C4-2B (cell line): ENCODE measurements around the gene HS2ST1.

ENCODE experiments used
- H3K27ac ChIP-seq: fragments of 450-650 bp; 2 replicates; pipeline ENCODE4 v1.5.1; 2017
- CTCF ChIP-seq: fragments of 450-650 bp; conservative IDR thresholded peaks from 2 replicates; pipeline ENCODE4 v1.5.1; 2017; ENCODE audit warnings: mild to moderate bottlenecking
- ZFX ChIP-seq: fragments of 450-650 bp; IDR thresholded peaks from 2 replicates; pipeline ENCODE4 v1.6.1; 2017

The HS2ST1 gene

GRCh38 chr1:86928819-86929218 lies 14.4 kb downstream of the HS2ST1 start:
- H3K27ac ChIP-seq: no peak overlapping the region
- TF ChIP-seq CTCF (no peak), ZFX (no peak)

GRCh38 chr1:86933051-86933450 lies 18.6 kb downstream of the HS2ST1 start:
- TF ChIP-seq CTCF (no peak), ZFX (no peak)
- no peak overlapping the region for H3K27ac ChIP-seq

GRCh38 chr1:86933562-86934377 lies 19.3 kb downstream of the HS2ST1 start:
- no peak for TF ChIP-seq ZFX
- no peak for TF ChIP-seq CTCF

GRCh38 chr1:86938450-86938849 lies 24.0 kb downstream of the HS2ST1 start:
- H3K27ac ChIP-seq: no peak overlapping the region
- no peak for TF ChIP-seq ZFX
- no peak for TF ChIP-seq CTCF

More at GRCh38 chr1:86933562-86934377, 19.3 kb downstream of the HS2ST1 start:
- H3K27ac ChIP-seq: no peak overlapping the region

GRCh38 chr1:86938855-86939254 lies 24.4 kb downstream of the HS2ST1 start:
- no peak overlapping the region for H3K27ac ChIP-seq
- no peak for TF ChIP-seq ZFX
- TF ChIP-seq CTCF: no peak

- H3K27ac ChIP-seq: no peak overlapping the region
- TF ChIP-seq ZFX (no peak), CTCF (no peak)
These were observed 25.0 kb downstream of the HS2ST1 start for GRCh38 chr1:86939406-86939805.

- no peak overlapping the region for H3K27ac ChIP-seq
- no peak for TF ChIP-seq ZFX
- no peak for TF ChIP-seq CTCF
These were observed 26.2 kb downstream of the HS2ST1 start for GRCh38 chr1:86940599-86940998.
